ENCODE results near the gene CDH23. TPM values are rescaled to one million over a fixed set of nuclear protein-coding genes. Genes with fewer than 3 reads are reported as not detected.

CDH23 gene
- total RNA-seq, 2 experiments from 2014 or later = 1.6 TPM

GRCh38 chr10:71458387-71458786 is 61.7 kb downstream of the CDH23 start:
- Mint-ChIP-seq H3K4me1 (ENCODE audit: low read depth) (no peaks in the 10 kb centered on the region), H3K27me3 (ENCODE audit: low read depth) (no peaks in the 10 kb centered on the region), H3K27ac (no peak overlapping the region), H3K36me3 (ENCODE audit: low read depth) (no peaks in the 10 kb centered on the region), H3K4me3 (no peak overlapping the region), H3K9me3 (no peaks in the 10 kb centered on the region)
- no peak for DNase-seq
- intact Hi-C loops (cut with micrococcal nuclease) = no loop called here
- CTCF ChIA-PET = interaction anchor here (0.9 to 1.4 kb wide), 2 partner anchors 25 to 63 kb away, joined by 3 to 5 read pairs; no protein-coding TSS in a partner anchor

- H3K36me3 Mint-ChIP-seq (ENCODE audit: low read depth) = no peaks in the 10 kb centered on the region
- no peak overlapping the region for H3K4me3 Mint-ChIP-seq
- no peaks in the 10 kb centered on the region for H3K4me1 Mint-ChIP-seq (ENCODE audit: low read depth)
- intact Hi-C loops (cut with micrococcal nuclease) = no loop called here
- no peaks in the 10 kb centered on the region for H3K27me3 Mint-ChIP-seq (ENCODE audit: low read depth)
- no peak for DNase-seq
- CTCF ChIA-PET = no interaction called here
- no peaks in the 10 kb centered on the region for H3K9me3 Mint-ChIP-seq
- H3K27ac Mint-ChIP-seq = no peak overlapping the region
Measured at GRCh38 chr10:71459513-71459912, 62.8 kb downstream of the CDH23 start.

- no peaks in the 10 kb centered on the region for H3K36me3 Mint-ChIP-seq (ENCODE audit: low read depth)
- CTCF ChIA-PET = no interaction called here
Measured at GRCh38 chr10:71460615-71461014, 63.9 kb downstream of the CDH23 start.

DNA sequence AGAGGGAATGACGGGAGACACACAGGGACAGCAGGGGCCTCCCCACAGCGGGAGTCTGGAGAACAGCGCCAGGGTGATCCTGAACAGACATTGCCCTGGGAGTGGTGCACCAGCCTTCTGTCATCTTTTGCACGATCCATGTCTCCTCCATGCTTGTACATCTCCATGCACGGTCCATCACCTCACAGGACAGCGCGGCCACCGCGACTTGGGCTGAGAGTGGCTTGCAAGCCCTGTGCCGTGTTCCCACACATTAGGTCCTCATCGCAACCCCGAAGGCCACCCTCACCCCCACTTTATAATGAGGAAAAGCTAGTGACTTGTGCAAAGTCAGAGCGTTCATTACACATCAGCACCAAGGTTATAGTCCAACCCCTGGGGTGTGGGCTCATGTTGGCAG is 64.7 kb downstream of the CDH23 start:
- CTCF ChIA-PET = no interaction called here
- intact Hi-C loops (cut with micrococcal nuclease) = no loop called here
- no peak for DNase-seq
- no peak overlapping the region for H3K4me3 Mint-ChIP-seq
- H3K36me3 Mint-ChIP-seq (ENCODE audit: low read depth) = no peaks in the 10 kb centered on the region
- no peaks in the 10 kb centered on the region for H3K27me3 Mint-ChIP-seq (ENCODE audit: low read depth)
- H3K27ac Mint-ChIP-seq = no peak overlapping the region
- H3K9me3 Mint-ChIP-seq = no peaks in the 10 kb centered on the region
- no peaks in the 10 kb centered on the region for H3K4me1 Mint-ChIP-seq (ENCODE audit: low read depth)

More at GRCh38 chr10:71460615-71461014, 63.9 kb downstream of the CDH23 start:
- Mint-ChIP-seq H3K4me1 (ENCODE audit: low read depth) (no peaks in the 10 kb centered on the region), H3K9me3 (no peaks in the 10 kb centered on the region), H3K27me3 (ENCODE audit: low read depth) (no peaks in the 10 kb centered on the region), H3K27ac (no peak overlapping the region), H3K4me3 (no peak overlapping the region)
- DNase-seq = no peak
- intact Hi-C loops (cut with micrococcal nuclease) = no loop called here

DNA sequence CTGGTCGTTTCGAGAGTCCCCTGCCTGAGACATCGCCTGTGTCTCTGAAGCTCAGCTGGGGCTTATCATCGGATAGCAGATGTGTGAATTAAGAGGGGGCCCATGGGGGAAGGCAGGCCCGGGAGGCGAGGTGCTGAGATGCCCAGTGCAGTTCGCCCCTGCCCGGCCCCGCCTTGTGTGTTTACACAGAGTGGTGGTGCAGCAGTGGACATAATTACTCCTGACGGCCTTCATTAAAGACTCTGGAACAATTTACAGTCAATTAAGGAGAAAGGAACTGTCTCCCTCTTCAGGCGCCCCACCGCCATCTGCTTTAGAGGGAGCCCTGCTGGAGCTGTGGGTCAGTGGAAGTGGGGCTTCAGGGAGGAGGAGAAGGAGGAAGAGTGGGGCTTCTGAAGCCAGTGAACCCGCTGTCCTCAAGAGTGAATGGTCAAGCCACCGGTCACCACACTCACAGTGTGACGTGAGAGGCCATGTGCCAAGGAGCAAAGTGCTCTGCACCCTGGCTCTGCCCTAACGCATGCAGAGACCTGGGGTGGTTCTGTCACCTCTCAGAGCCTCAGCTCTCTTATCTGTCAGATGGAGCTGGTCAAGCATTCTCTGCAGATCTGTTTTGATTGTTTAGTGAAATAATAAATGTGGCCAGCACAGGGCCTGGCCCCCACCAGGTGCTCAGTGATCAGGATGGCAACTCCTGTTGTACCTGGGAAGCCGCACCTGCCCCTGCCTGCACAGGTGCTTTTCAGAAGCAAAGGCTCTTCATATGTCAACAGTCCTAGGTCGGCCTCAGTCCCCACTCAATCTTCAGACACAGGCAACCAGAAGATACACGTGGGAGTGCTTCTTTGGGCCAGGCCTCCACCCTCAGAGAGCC is 65.6 kb downstream of the CDH23 start:
- CTCF ChIA-PET = no interaction called here
- Mint-ChIP-seq H3K4me1 (ENCODE audit: low read depth) (no peaks in the 10 kb centered on the region), H3K36me3 (ENCODE audit: low read depth) (no peaks in the 10 kb centered on the region), H3K27ac (no peak overlapping the region), H3K9me3 (no peaks in the 10 kb centered on the region), H3K4me3 (no peak overlapping the region), H3K27me3 (ENCODE audit: low read depth) (no peaks in the 10 kb centered on the region)
- DNase-seq = no peak
- intact Hi-C loops (cut with micrococcal nuclease) = no loop called here

DNA sequence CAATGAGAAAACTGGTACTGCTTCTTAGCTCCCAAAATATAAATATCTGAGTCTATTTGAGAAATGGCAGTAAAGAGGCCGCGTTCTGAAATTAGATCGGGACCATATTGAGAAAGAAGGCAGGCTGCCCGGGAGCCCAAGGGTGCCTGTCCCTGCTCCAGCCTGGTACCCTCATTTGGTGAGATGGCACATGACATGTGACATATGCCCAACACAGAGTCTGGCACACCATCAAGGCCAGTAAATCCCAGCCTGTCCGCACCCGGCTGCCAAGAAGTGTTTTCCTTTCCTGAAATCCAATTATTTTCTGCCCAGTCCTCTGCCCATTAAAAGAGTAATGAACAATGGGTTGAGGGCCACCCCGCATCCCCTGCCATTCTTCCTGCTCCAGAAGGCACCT is 66.4 kb downstream of the CDH23 start:
- CTCF ChIA-PET = no interaction called here
- intact Hi-C loops (cut with micrococcal nuclease) = no loop called here
- no peaks in the 10 kb centered on the region for H3K4me1 Mint-ChIP-seq (ENCODE audit: low read depth)
- no peaks in the 10 kb centered on the region for H3K36me3 Mint-ChIP-seq (ENCODE audit: low read depth)
- no peak overlapping the region for H3K27ac Mint-ChIP-seq
- DNase-seq = no peak
- H3K9me3 Mint-ChIP-seq = no peaks in the 10 kb centered on the region
- no peaks in the 10 kb centered on the region for H3K27me3 Mint-ChIP-seq (ENCODE audit: low read depth)
- no peak overlapping the region for H3K4me3 Mint-ChIP-seq

DNA sequence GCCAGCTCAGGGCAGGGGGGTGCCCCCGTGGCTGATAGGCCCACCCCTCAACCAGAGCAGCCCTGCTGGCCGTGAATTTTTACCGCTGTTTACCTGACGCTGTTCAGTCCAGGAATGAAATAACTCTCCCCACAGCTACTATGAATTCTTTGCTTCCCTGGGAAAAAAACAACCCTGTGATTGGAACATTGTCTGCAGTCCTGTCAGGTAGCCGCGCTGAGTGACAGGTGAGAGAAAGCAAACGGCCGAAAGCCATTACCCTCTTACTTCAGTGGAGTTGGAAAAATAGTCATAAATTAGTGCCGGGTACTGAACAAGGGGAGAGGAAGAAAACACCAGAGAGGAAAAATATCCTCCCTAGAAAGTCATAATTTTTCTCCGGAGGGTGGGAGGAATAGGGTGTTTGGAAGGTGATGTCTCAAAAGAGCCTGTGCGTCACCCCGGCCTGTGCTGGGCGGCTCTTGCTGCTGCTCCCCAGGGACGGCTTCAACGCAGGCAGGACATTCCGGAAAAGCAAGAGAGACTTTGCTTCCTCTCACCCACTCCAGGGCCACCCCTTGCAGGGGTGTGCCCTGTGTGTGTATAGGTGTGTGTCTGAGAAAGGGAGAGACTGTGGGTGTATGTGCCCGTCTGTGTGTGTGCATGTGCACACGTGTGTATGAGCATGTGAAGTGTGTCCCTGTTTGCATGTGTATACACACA is 69.0 kb downstream of the CDH23 start:
- intact Hi-C loops (cut with micrococcal nuclease) = no loop called here
- no peak overlapping the region for H3K27ac Mint-ChIP-seq
- no peak for DNase-seq
- H3K4me3 Mint-ChIP-seq = no peak overlapping the region
- no peaks in the 10 kb centered on the region for H3K36me3 Mint-ChIP-seq (ENCODE audit: low read depth)
- no peaks in the 10 kb centered on the region for H3K27me3 Mint-ChIP-seq (ENCODE audit: low read depth)
- H3K4me1 Mint-ChIP-seq (ENCODE audit: low read depth) = no peaks in the 10 kb centered on the region
- CTCF ChIA-PET = no interaction called here
- H3K9me3 Mint-ChIP-seq = no peaks in the 10 kb centered on the region

DNA sequence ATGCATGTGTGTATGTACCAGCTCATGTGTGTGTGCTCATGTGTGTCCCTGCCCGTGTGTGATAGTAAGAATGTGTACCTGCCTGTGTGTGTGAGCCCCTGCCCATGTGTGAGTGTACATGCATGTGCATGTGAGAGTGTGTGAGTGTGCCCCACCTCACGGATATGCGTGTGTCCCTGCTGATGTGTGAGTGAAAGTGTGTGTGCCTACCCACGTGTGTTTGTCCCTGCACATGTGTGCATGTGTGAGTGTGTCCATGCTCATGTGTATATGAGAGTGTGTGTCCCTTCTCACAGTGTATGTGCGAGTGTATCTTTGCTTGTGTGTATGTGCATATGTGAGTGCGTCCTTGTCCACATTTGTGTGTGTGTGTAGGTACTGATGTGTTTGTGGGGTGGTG is 69.6 kb downstream of the CDH23 start:
- H3K36me3 Mint-ChIP-seq (ENCODE audit: low read depth) = no peaks in the 10 kb centered on the region
- CTCF ChIA-PET = no interaction called here
- intact Hi-C loops (cut with micrococcal nuclease) = no loop called here
- no peak overlapping the region for H3K4me3 Mint-ChIP-seq
- no peak overlapping the region for H3K27ac Mint-ChIP-seq
- no peaks in the 10 kb centered on the region for H3K9me3 Mint-ChIP-seq
- no peaks in the 10 kb centered on the region for H3K4me1 Mint-ChIP-seq (ENCODE audit: low read depth)
- H3K27me3 Mint-ChIP-seq (ENCODE audit: low read depth) = no peaks in the 10 kb centered on the region
- no peak for DNase-seq

DNA sequence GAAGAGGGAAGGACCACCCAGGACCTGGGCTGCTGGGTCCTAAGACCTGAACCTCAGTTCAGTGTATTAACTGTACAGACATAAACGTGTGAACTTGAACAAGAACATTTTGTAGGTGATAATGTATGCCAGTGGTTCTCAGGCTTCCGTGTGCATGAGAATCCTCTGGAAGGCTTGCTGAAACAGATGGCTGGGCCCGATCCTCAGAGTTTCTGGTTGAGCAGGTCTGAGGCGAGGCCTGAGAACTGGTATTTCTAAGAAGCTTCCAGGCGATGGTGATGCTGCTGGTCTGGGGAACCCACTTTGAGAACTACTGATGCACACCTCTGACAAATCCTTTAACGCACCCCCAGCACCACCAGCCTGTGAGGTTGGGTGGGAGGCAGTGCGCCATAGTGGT is 70.4 kb downstream of the CDH23 start:
- Mint-ChIP-seq H3K4me3 (no peak overlapping the region), H3K9me3 (no peaks in the 10 kb centered on the region), H3K27ac (no peak overlapping the region), H3K36me3 (ENCODE audit: low read depth) (no peaks in the 10 kb centered on the region), H3K27me3 (ENCODE audit: low read depth) (no peaks in the 10 kb centered on the region), H3K4me1 (ENCODE audit: low read depth) (no peaks in the 10 kb centered on the region)
- CTCF ChIA-PET = no interaction called here
- intact Hi-C loops (cut with micrococcal nuclease) = no loop called here
- DNase-seq = no peak

DNA sequence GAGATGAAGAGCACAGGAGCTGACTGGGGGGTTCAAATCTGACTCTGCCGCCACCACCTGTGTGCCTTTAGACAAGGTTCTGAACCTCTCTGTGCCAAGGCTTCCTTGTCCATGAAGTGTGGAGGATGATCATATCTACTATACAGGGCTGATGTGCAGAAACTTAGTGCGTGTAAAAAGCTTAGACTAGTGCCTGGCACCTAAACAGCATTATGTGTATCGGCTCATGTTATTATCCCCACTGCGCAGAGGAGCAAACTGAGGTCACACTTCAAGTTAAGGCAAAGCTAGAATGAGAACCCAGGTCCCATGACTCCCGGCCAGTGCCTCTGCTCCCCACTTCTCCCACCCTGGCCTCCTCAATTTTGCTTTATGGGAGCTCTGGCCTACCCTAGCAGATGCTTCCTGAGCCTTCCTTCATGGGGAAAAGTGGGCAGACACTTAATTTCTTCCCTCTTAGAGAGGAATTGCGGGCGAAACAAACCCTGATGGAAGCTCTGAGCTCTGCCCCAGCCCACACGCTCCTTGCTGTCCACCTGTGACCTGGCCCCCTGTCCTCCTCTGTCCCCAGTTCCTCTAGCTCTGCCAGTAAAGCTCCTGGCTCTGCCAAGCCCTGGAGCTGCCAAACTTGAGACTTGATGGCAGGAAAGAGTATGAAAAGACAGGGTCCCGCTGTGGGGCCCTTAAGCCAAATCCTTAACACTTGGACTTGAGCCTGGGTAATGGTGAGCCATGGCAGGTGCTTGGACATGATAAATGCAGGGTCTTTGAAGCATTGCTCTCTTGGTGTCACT is 71.0 kb downstream of the CDH23 start:
- Mint-ChIP-seq H3K27ac (no peak overlapping the region), H3K36me3 (ENCODE audit: low read depth) (no peaks in the 10 kb centered on the region), H3K4me1 (ENCODE audit: low read depth) (no peaks in the 10 kb centered on the region), H3K27me3 (ENCODE audit: low read depth) (no peaks in the 10 kb centered on the region), H3K4me3 (no peak overlapping the region), H3K9me3 (no peaks in the 10 kb centered on the region)
- intact Hi-C loops (cut with micrococcal nuclease) = no loop called here
- DNase-seq = no peak
- CTCF ChIA-PET = no interaction called here

DNA sequence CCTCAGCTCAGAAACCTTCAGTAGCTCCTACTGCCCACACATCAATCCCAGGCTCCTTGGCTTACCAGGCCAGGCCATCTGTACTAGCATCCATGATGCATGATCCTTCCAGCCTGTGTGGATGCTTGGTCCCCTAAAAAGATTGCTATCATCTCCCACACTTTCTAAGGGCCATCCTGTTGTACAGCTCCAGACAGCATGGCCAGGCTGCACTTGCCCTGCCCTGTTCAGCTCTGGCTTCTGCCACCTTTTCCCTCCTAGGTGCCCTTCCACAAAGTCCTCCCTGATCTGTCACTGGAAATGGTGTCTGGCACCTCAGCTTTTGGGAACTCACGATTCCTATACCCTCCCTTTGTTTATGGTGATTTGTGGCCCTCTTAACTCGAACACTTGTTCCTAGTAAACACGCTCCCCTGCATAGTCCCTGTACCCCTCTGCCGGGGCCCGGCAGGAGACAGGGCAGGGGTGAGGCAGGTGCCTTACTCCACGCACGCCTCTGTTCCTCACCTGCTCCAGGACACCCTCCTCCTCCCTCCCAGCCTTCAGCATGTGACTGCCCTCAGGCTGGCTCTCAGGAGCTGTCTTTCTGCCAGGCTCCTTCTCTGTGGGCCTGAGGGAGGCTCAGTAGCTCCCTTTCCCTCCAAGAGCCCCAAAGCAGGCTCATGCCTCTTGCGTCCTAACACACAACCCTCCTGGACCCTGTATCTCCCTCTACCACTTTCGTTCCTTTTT is 71.8 kb downstream of the CDH23 start:
- CTCF ChIA-PET = no interaction called here
- intact Hi-C loops (cut with micrococcal nuclease) = no loop called here
- H3K4me3 Mint-ChIP-seq = no peak overlapping the region
- no peaks in the 10 kb centered on the region for H3K27me3 Mint-ChIP-seq (ENCODE audit: low read depth)
- DNase-seq = no peak
- H3K9me3 Mint-ChIP-seq = no peaks in the 10 kb centered on the region
- no peaks in the 10 kb centered on the region for H3K4me1 Mint-ChIP-seq (ENCODE audit: low read depth)
- H3K36me3 Mint-ChIP-seq (ENCODE audit: low read depth) = no peaks in the 10 kb centered on the region
- no peak overlapping the region for H3K27ac Mint-ChIP-seq

DNA sequence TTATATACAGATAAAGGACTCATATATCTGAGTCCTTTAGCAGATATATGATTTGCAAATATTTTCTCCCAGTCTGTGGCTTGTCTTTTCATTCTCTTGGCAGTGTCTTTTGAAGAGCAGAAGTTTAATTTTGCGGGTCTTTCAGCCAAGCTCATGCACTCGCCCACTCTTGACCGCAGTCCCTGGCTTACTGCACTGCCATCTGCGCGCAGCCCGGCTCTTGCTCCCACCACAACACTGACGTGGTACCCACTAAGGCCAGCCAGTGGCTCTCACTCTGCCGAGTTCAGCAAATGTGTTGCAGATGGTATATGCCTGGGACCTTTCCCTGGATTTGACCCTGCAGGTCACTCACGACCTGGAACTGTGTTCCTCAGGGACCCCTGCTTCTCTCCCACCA is 74.3 kb downstream of the CDH23 start:
- DNase-seq = no peak
- no peaks in the 10 kb centered on the region for H3K27me3 Mint-ChIP-seq (ENCODE audit: low read depth)
- H3K4me3 Mint-ChIP-seq = no peak overlapping the region
- CTCF ChIA-PET = no interaction called here
- H3K36me3 Mint-ChIP-seq (ENCODE audit: low read depth) = no peaks in the 10 kb centered on the region
- intact Hi-C loops (cut with micrococcal nuclease) = no loop called here
- H3K4me1 Mint-ChIP-seq (ENCODE audit: low read depth) = peaks cover 5% of the 10 kb centered on the region
- no peak overlapping the region for H3K27ac Mint-ChIP-seq
- H3K9me3 Mint-ChIP-seq = no peaks in the 10 kb centered on the region
